ENCODE results near the gene PIK3CG.
"Not testable (repeated sequence)": the region's sequence is repeated elsewhere in the genome, so short reads cannot be mapped to it uniquely, and the experiment has no call there.

PIK3CG gene

DNA sequence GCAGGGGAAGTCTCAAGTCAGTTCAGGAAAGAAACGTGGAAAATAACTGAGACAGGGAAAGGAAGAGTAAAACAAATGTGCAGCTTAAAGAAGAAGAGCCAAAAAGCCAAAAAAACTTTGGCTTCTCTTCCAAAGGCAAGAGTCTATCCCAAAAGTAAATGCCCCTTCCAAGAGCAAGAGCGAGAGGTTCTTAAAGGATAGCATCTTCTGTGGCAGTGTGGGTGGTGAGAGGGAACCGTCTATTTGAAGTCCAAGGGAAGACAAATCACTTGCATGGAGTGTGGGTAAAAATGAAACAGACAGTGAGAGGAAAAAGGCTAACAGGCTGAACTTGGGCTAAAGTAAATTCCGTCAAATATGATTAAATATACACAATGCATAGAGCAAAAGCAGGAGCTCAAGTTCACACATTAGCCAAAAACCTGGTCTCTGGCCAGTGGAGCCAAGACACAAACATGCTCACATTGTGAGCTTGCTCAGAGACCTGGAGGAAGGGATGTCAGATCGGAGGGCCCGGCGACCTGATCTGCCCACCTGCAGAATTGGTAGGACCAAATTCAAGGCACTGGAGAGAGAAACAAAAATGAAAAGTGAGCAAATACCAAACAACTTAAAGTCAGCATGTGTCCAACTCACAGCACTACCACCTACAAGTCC, 87.0 kb downstream of the PIK3CG start:
- DNase-seq: no peak

- no peak for DNase-seq
These were observed 87.7 kb downstream of the PIK3CG start for GRCh38 chr7:106952658-106953231.

DNA sequence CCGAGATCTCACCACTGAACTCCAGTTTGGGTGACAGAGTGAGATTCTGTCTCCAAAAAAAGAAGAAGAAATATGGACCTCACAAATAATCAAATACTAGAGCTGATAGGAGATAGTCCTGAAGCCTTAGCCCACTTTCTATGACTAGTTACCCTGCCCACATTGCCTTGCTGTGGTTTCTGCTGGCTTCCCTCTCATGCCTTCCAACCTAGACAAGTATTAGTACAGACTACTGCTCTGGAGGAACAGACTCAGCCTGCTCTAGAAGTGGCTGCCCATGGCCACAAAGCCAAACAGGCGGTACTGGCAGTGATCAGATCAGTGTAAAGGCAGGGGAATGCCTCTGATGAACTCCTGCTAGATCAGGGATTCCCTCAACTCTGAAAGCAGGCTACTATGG, 89.8 kb downstream of the PIK3CG start:
- no peak for DNase-seq

- not testable (repeated sequence) for DNase-seq
These were observed 90.8 kb downstream of the PIK3CG start for GRCh38 chr7:106955857-106956256.

Data from SHP77 treated with DMSO at 0.1 percent for 48 hours (cell line).